Raji (cell line): Measurements from ENCODE around the gene SLC35D2.

Source experiments
- POLR2A ChIP-seq: IDR thresholded peaks from 2 replicates; pipeline ENCODE4 v1.6.1; 2011; ENCODE audit warnings: low read depth, low read length, control low read depth; ENCODE audit not compliant: insufficient read depth

SLC35D2 gene

DNA sequence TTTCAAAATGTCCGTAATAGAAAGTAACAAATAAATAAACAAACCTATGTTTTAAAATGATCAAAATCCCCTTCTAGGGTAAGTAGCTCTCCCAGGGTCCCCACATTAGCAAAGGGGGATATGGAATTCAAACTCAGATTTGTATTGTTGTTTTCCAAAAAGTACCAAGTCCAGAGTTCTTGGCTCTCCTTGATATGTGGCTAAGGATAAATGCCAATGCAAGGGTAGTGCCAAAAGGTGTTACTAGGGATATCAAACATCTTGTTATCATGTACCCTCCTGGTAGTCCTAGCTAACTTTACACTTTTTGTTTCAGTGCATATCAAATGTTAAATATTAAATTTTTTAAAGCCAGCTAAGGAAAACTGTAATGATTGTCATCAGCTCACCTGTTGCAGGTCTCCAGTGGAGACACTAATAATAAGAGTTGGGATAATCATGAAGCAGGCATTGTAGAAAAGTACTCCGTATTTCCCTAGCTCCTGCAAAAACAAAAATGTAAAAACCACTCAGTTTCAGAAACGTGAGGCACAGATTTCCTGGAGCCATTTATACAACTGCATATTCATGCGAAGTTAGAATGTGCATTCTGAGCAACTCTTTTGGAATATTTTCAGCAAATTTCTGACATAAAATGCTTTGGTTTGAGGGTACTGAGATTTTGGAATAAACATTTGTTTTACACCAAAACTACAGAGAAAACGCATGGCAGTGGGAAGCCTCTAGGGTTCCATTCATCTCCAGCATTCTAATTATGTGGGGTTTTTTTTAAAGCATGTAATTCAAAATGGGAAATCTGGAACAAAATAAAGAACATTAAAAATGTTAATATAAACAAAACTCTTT is 39.8 kb downstream of the SLC35D2 start:
- no peak for TF ChIP-seq POLR2A

DNA sequence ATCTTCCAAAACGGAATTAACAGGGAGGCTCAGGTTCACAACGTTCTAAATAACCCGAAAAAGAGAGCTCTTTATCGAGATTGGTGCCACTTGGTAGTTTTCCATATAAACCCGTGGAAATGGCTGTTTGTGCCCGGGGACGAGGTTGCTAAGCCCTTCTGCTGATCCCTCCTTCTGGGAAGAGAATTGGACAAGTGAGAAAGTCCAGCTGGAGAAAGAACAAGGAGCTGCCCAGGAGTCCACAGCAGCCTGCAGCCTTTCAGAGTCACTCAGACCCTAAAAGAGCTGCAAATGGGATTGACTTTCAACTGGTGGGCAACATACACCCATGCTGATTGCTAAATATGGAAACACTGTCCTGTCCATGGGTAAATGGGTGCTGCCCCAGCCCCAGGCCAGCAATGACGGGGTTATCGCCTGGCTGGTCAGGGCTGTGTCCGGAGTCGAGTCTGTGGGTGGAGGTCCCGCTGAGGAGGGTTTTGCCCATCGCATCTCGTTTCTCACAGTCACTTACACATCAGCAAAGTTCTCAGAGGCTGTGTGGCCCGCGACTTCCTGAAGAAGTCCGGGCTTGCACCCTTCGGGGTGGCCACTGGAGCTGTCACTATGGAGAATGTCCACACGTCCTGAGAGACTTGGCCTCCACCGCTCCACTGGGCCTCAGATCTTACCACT is 40.8 kb downstream of the SLC35D2 start:
- no peak for TF ChIP-seq POLR2A

DNA sequence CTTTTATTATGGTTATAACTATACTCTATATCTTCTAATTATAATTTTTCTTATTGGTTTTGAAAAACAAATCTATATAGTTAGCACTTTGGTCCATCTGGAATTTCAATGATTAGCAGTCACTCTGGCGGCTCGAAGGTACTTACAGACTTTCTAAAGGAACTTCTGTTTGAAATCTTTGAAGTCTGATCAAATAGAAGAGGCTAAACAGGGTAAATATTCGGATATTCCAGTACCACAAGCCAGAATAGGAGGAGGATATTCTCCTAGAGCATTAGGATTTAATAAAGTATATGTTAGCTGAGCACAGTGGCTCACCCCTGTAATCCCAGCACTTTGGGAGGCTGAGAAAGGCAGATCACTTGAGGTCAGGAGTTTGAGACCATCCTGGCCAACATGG is 42.8 kb downstream of the SLC35D2 start:
- TF ChIP-seq POLR2A = no peak

- no peak for TF ChIP-seq POLR2A
Measured at GRCh38 chr9:96338299-96338698, 45.2 kb downstream of the SLC35D2 start.

DNA sequence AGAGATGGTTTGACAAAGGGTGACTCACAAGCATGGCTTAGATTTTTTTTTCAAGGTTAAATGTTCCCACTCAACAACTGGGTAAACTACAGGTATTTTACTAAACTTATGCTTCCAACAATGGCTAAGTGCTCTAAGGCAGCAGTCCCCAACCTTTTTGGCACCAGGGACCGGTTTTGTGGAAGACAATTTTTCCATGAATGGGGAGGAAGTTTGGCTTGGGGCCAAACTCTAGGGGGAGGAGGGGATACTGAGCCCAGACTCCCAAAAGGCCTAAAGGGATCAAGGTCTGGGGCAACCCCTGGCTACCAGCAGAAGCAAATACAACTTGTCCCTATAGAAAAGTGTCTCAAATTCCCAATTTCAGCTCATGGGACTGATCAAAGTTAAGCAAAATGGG is 49.6 kb downstream of the SLC35D2 start:
- TF ChIP-seq POLR2A = no peak

- TF ChIP-seq POLR2A = no peak
Measured at GRCh38 chr9:96331236-96331947, 52.1 kb downstream of the SLC35D2 start.

DNA sequence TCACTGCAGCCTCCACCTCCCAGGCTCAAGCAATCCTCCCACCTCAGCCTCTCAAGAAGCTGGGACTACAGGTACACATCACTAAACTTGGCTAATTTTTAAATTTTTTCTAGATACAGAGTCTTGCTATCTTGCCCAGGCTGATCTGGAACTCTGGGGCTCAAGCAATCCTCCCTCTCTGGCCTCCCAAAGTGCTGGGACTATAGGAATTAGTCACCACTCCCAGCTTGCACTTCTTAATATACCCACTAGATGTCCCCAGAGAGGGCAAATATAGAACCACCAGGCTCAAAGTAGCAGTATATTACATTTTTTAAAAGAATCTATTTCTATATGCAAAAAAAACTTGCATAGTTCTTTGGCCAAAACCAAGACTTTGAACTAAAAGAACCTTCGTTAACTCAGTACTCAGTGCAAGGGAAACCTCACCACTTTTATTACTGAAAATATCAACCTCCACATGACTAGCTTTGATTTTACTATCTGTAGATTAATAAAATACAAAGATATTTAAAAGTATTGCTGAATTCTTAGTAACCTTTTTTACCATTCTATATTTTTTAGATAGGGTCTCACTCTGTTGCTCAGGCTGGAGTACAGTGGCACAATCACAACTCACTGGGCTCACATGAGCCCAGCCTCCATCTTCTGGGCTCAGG is 55.7 kb downstream of the SLC35D2 start:
- no peak for TF ChIP-seq POLR2A

GRCh38 chr9:96323169-96323568 is 60.3 kb downstream of the SLC35D2 start:
- TF ChIP-seq POLR2A = no peak

GRCh38 chr9:96321515-96321914 is 62.0 kb downstream of the SLC35D2 start:
- no peak for TF ChIP-seq POLR2A

- TF ChIP-seq POLR2A = no peak
Measured at GRCh38 chr9:96320749-96321280, 62.7 kb downstream of the SLC35D2 start.

- TF ChIP-seq POLR2A = no peak
Measured at GRCh38 chr9:96318921-96319565, 64.5 kb downstream of the SLC35D2 start.

- TF ChIP-seq POLR2A = no peak
Measured at GRCh38 chr9:96317335-96317980, 66.1 kb downstream of the SLC35D2 start.

DNA sequence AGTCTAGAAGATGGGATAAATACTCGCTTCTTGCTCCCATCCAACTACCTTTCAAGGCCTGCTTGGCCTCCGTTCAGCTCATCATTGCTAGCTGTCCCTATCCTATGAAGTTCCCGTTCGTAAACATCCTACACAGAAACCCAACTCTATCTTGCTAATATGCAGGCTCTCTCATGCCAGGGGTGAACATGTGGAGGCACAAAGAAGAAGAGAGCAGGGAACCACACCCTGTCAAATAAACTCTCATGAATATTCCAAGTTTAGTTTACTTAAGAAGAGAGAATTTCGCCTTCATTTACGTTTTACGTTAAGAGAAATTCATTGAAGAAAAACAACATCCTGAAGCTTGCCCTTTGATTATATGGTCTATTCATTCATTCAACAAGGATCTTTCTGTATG is 73.7 kb downstream of the SLC35D2 start:
- TF ChIP-seq POLR2A = no peak

DNA sequence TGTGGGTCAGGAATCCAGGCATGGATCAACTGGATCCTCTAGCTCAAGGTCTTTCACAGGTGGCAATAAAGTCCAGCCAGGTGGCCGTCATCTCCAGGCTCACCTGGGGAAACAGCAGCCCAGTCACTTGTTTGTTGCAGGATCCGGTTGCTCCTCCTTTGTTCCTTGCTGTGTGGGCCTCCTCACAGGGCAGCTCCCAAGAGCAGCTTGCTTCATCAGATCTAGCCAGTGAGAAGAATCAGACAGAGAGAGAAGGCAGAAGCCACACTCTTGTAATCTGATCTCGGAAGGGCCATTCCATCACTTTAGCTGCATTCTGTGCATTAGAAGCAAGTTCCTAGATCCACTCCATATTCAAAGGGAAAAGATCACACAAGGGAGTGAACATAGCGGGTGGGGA is 78.3 kb downstream of the SLC35D2 start:
- TF ChIP-seq POLR2A = no peak
